Central memory CD8-positive, alpha-beta T cell (primary cell): ENCODE data around the gene VDAC2.

Experiments
- ATAC-seq: fragments of 150-1000 bp; cut with Tn5 transposase; replicated peaks from 2 replicates; pipeline ENCODE4 v1.10.0; 2022; ENCODE audit warnings: mild to moderate bottlenecking, moderate FRiP score, moderate number of reproducible peaks; ENCODE audit not compliant: poor library complexity, severe bottlenecking; ENCODE audit errors: extremely low read depth
- DNase-seq, 2 donors: peaks; one replicate each; pipeline ENCODE4 v3.0.0; 2021; ENCODE audit warnings: low spot score in 2 of 2
- H3K27ac Mint-ChIP-seq: one replicate; pipeline ENCODE4 v1.8.0; 2022; ENCODE audit warnings: low read depth, mild to moderate bottlenecking, moderate library complexity, mixed read lengths
- H3K27me3 Mint-ChIP-seq: one replicate; pipeline ENCODE4 v1.8.0; 2022; ENCODE audit warnings: mixed read lengths
- H3K36me3 Mint-ChIP-seq: one replicate; pipeline ENCODE4 v1.8.0; 2022; ENCODE audit warnings: mild to moderate bottlenecking, moderate library complexity, mixed read lengths; ENCODE audit not compliant: insufficient read depth
- H3K4me1 Mint-ChIP-seq: one replicate; pipeline ENCODE4 v1.8.0; 2022; ENCODE audit warnings: mixed read lengths
- H3K4me3 Mint-ChIP-seq: one replicate; pipeline ENCODE4 v1.8.0; 2022; ENCODE audit warnings: mild to moderate bottlenecking, moderate library complexity, mixed read lengths
- H3K9me3 Mint-ChIP-seq: one replicate; pipeline ENCODE4 v1.8.0; 2022; ENCODE audit warnings: mixed read lengths

VDAC2 gene

DNA sequence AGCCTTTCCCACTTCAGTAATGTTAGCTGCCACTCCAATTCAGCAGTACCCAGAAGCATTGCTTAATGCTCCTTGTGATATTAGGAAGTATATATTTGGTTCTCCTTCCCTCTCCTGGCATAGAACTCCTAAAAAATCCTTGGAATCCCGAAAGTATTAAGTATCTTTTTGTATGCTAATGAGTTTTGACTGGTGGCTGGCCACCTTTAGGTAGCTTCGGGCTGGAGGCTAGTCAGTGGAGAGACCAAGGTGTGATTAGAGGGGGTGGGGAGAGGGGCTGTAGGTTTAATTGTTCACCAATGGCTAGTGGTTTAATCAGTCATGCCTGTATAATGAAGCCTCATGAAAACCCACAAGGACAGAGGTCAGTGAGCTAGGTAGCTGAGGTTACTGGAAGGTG lies 12.9 kb downstream of the VDAC2 start:
- no peak for ATAC-seq
- peak overlapping the region; percentile 73 for H3K27ac Mint-ChIP-seq
- H3K36me3 Mint-ChIP-seq: peaks cover 83% of the 10 kb centered on the region
- H3K4me1 Mint-ChIP-seq: peaks cover 61% of the 10 kb centered on the region
- no peak overlapping the region for H3K4me3 Mint-ChIP-seq
- no peaks in the 10 kb centered on the region for H3K9me3 Mint-ChIP-seq
- H3K27me3 Mint-ChIP-seq: no peaks in the 10 kb centered on the region
- DNase-seq: no peak

DNA sequence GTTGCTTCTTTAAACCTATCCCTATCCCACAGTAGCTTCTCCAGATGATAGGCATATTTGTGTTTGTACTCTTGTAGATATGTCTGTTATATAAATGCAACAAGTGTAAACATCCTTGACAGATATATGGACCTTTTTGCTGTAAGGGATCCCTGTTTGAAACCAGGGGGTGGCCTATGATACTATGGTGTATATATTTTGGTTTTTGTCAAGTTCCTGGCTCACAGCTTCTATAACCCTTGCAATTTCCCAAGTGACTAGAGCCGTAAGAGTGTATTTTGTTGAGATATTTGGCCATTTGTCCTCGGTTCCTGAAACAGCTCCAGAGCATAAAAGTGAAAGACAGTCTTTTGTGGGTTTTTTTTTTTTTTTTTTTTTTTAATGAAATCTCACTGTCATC lies 15.5 kb downstream of the VDAC2 start:
- Mint-ChIP-seq H3K27me3 (no peaks in the 10 kb centered on the region), H3K4me3 (no peak overlapping the region), H3K9me3 (no peaks in the 10 kb centered on the region), H3K4me1 (peaks cover 60% of the 10 kb centered on the region), H3K27ac (no peak overlapping the region), H3K36me3 (peaks cover 81% of the 10 kb centered on the region)
- ATAC-seq: no peak
- DNase-seq: no peak

GRCh38 chr10:75226656-75227055 lies 16.1 kb downstream of the VDAC2 start:
- H3K36me3 Mint-ChIP-seq: peaks cover 81% of the 10 kb centered on the region

DNA sequence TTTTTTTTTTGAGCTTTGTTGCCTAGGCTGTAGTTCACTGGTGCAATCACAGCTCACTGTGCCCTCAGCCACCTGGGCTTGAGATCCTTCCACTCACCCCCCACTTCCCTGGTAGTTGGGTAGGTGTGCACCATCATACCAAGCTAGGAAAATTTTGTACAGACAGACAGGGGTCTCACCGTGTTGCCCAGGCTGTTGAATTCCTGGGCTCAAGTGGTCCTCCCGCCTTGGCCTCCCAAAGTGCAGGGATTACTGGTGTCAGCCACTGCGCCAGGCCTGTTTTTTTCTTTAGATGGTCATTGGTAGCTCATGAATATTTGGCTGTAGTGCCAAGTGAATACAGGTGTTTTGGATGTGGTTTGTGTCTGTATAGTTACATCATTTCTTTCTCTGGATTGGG lies 17.7 kb downstream of the VDAC2 start:
- Mint-ChIP-seq H3K27ac (peak overlapping the region; percentile 65), H3K4me1 (peaks cover 50% of the 10 kb centered on the region), H3K36me3 (peaks cover 77% of the 10 kb centered on the region), H3K27me3 (no peaks in the 10 kb centered on the region), H3K4me3 (no peak overlapping the region), H3K9me3 (no peaks in the 10 kb centered on the region)
- DNase-seq (no peak), ATAC-seq (no peak)

More at GRCh38 chr10:75226656-75227055, 16.1 kb downstream of the VDAC2 start:
- H3K9me3 Mint-ChIP-seq: no peaks in the 10 kb centered on the region
- H3K4me3 Mint-ChIP-seq: no peak overlapping the region
- DNase-seq (no peak), ATAC-seq (no peak)
- H3K27me3 Mint-ChIP-seq: no peaks in the 10 kb centered on the region
- H3K4me1 Mint-ChIP-seq: peaks cover 57% of the 10 kb centered on the region
- H3K27ac Mint-ChIP-seq: peak overlapping the region; percentile 19

- Mint-ChIP-seq H3K36me3 (peaks cover 77% of the 10 kb centered on the region), H3K27ac (peak overlapping the region; percentile 65), H3K9me3 (no peaks in the 10 kb centered on the region), H3K4me1 (peaks cover 49% of the 10 kb centered on the region), H3K4me3 (no peak overlapping the region), H3K27me3 (no peaks in the 10 kb centered on the region)
- no peak for ATAC-seq
- no peak for DNase-seq
Observed at GRCh38 chr10:75228834-75229233, 18.2 kb downstream of the VDAC2 start.

DNA sequence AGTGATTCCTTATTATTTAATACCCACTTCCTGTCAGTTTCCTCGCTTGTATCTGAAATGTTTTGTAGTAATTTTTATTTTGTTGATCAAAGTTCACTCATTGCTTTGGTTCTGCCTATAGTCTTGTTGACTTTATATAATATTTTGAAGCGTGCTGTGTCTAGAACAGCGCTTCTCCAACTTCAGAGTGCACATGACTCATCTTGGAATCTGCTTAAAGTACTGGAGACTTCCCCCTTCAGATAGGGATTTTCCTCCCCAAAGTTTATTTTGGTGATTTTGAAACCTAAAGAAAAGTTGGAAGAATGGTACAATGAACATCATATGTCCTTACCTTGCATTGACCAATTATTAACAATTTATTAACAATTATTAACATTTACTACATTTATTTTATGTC lies 19.4 kb downstream of the VDAC2 start:
- Mint-ChIP-seq H3K36me3 (peaks cover 67% of the 10 kb centered on the region), H3K27me3 (no peaks in the 10 kb centered on the region), H3K9me3 (no peaks in the 10 kb centered on the region), H3K27ac (peak overlapping the region; percentile 87), H3K4me1 (peaks cover 38% of the 10 kb centered on the region), H3K4me3 (no peak overlapping the region)
- ATAC-seq: no peak
- DNase-seq: no peak

DNA sequence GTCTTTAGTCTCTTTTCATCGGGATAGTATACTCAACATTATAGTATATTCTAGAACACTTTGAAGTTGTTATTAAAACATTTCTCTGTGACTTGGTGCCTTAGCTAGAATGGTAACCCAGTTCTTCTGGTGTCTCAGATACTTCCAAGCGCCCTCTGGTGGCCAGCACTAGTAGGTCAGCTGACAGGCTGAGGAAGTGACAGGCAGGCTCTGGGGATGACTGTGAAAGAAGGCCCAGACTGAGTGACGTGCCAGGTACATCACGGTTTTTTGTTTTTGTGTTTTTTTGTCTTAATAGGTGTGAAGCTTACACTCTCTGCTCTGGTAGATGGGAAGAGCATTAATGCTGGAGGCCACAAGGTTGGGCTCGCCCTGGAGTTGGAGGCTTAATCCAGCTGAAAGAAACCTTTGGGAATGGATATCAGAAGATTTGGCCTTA lies 20.0 kb downstream of the VDAC2 start:
- DNase-seq: peak; percentile 90 to 93
- ATAC-seq: peak; percentile 73
- peak overlapping the region; percentile 87 for H3K27ac Mint-ChIP-seq
- H3K4me3 Mint-ChIP-seq: no peak overlapping the region
- H3K36me3 Mint-ChIP-seq: peaks cover 61% of the 10 kb centered on the region
- no peaks in the 10 kb centered on the region for H3K27me3 Mint-ChIP-seq
- H3K9me3 Mint-ChIP-seq: no peaks in the 10 kb centered on the region
- peaks cover 34% of the 10 kb centered on the region for H3K4me1 Mint-ChIP-seq

- DNase-seq (no peak), ATAC-seq (no peak)
- H3K27me3 Mint-ChIP-seq: no peaks in the 10 kb centered on the region
- peaks cover 28% of the 10 kb centered on the region for H3K4me1 Mint-ChIP-seq
- peaks cover 55% of the 10 kb centered on the region for H3K36me3 Mint-ChIP-seq
- peak overlapping the region; percentile 17 for H3K4me3 Mint-ChIP-seq
- H3K9me3 Mint-ChIP-seq: no peaks in the 10 kb centered on the region
- peak overlapping the region; percentile 87 for H3K27ac Mint-ChIP-seq
Observed at GRCh38 chr10:75231672-75232581, 21.3 kb downstream of the VDAC2 start.

DNA sequence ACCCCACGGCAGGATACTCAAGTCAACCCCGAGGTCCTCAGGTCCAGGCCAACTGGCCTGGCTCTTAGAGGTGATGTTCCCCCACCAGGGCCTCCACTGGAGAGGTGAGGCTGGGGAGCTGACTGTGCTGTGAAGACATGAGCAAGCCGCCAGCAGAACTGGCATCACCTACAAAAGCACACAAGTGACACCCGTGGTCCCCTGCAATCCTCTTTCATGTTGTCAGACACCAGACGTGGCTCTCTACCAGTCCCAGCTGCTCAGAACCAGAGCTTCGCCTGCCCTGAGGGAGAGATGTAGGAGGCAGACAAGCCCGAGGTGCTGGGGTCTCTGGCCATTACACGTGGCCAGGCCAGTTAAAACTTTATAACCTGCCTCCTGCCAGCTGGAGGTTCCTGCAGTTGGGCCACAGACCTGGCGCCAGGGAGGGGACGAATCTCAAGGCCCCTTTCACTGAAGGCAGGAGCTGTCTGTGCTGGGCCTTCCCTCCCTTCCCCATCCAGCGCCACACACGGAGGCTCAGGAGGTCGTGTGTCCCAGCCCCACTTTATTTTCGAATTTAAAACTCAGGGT lies 22.9 kb downstream of the VDAC2 start:
- Mint-ChIP-seq H3K4me3 (peak overlapping the region; percentile 75), H3K27ac (peak overlapping the region; percentile 88), H3K9me3 (no peaks in the 10 kb centered on the region), H3K27me3 (no peaks in the 10 kb centered on the region), H3K4me1 (peaks cover 25% of the 10 kb centered on the region), H3K36me3 (peaks cover 43% of the 10 kb centered on the region)
- DNase-seq: peak in 1 of 2 donors; percentile 18
- ATAC-seq: no peak

- peaks cover 20% of the 10 kb centered on the region for H3K4me1 Mint-ChIP-seq
- no peaks in the 10 kb centered on the region for H3K27me3 Mint-ChIP-seq
- H3K36me3 Mint-ChIP-seq: peaks cover 37% of the 10 kb centered on the region
- H3K9me3 Mint-ChIP-seq: no peaks in the 10 kb centered on the region
- H3K4me3 Mint-ChIP-seq: peak overlapping the region; percentile 75
- DNase-seq (peak; percentile 97 to 98), ATAC-seq (peak; percentile 59)
- H3K27ac Mint-ChIP-seq: peak overlapping the region; percentile 88
Observed at GRCh38 chr10:75234017-75234682, 23.6 kb downstream of the VDAC2 start.

- no peak overlapping the region for H3K27ac Mint-ChIP-seq
- H3K4me1 Mint-ChIP-seq: peaks cover 20% of the 10 kb centered on the region
- no peaks in the 10 kb centered on the region for H3K9me3 Mint-ChIP-seq
- ATAC-seq: no peak
- H3K36me3 Mint-ChIP-seq: peaks cover 34% of the 10 kb centered on the region
- no peaks in the 10 kb centered on the region for H3K27me3 Mint-ChIP-seq
- peak in 1 of 2 donors; percentile 27 for DNase-seq
- peak overlapping the region; percentile 75 for H3K4me3 Mint-ChIP-seq
Observed at GRCh38 chr10:75234683-75235374, 24.2 kb downstream of the VDAC2 start.
